Vagina (tissue), 2 donors: Measurements from ENCODE around the gene EFHB.

Experiments used
- CTCF ChIP-seq, 3 experiments: fragments of 450-650 bp in 2 of 3; fragments of 200-600 bp in 1 of 3; sonication (generic) in 1 of 3; IDR thresholded peaks; one replicate each; pipeline ENCODE4 v1.5.1; 2017 to 2019; ENCODE audit warnings: antibody characterized with exemption in 3 of 3, mild to moderate bottlenecking in 2 of 3, moderate library complexity in 2 of 3
- POLR2A ChIP-seq, 2 donors: fragments of 450-650 bp; IDR thresholded peaks; one replicate each; pipeline ENCODE4 v1.6.1; 2017; ENCODE audit warnings: antibody characterized with exemption in 2 of 2, mild to moderate bottlenecking in 2 of 2, moderate library complexity in 2 of 2
- POLR2AphosphoS5 ChIP-seq, 2 donors: sonication (generic); formaldehyde crosslinking; IDR thresholded peaks; one replicate each; pipeline ENCODE4 v1.9.0; 2017; ENCODE audit warnings: antibody characterized with exemption in 2 of 2, mild to moderate bottlenecking in 2 of 2, low read depth in 1 of 2; ENCODE audit not compliant: insufficient read depth in 1 of 2

- TF ChIP-seq CTCF (IDR thresholded peaks at IDR 0.05) = no peak
- TF ChIP-seq POLR2AphosphoS5 (IDR thresholded peaks at IDR 0.05; ENCODE audit: insufficient read depth in 1 of 2, low read depth in 1 of 2) = no peak
- TF ChIP-seq POLR2A (IDR thresholded peaks at IDR 0.05) = no peak
Observed at GRCh38 chr3:19891740-19892139, 42.3 kb downstream of the EFHB start.
